OCI-LY3 (cell line): Measurements from ENCODE around the gene CCDC152.

Experiments
- H2AFZ ChIP-seq: fragments of 200-600, 300-600 bp; shearing (Covaris generic); 2 replicates; pipeline ENCODE4 v1.6.0; 2014; ENCODE audit warnings: antibody characterized with exemption, low read depth, low read length
- H3K27ac ChIP-seq: fragments of 200-600, 300-600 bp; sonication (generic); 2 replicates; pipeline ENCODE4 v1.5.1; 2014; ENCODE audit warnings: mild to moderate bottlenecking, low read length, moderate library complexity, mixed read lengths
- H3K27me3 ChIP-seq: fragments of 200-600, 300-600 bp; sonication (generic); 2 replicates; pipeline ENCODE4 v1.6.1; 2014; ENCODE audit warnings: low read depth, low read length, mixed read lengths
- H3K36me3 ChIP-seq: fragments of 200-600, 300-600 bp; sonication (generic); replicated peaks from 2 replicates; pipeline ENCODE3; 2014; ENCODE audit warnings: low read depth, low read length, mixed read lengths
- H3K4me1 ChIP-seq: fragments of 300-600, 200-600 bp; sonication (generic); 2 replicates; pipeline ENCODE4 v1.6.1; 2014; ENCODE audit warnings: low read length, mixed read lengths
- H3K4me2 ChIP-seq: fragments of 200-600, 300-600 bp; sonication (generic); 2 replicates; pipeline ENCODE4 v1.6.1; 2014; ENCODE audit warnings: low read length, mixed read lengths
- H3K4me3 ChIP-seq: fragments of 300-600, 200-600 bp; sonication (generic); 2 replicates; pipeline ENCODE4 v1.5.1; 2014; ENCODE audit warnings: antibody characterized with exemption, mild to moderate bottlenecking, low read length, moderate library complexity
- H3K79me2 ChIP-seq: fragments of 300-600, 200-600 bp; shearing (Covaris generic); 2 replicates; pipeline ENCODE4 v1.6.1; 2014; ENCODE audit warnings: mild to moderate bottlenecking, low read length, mixed read lengths
- H3K9ac ChIP-seq: fragments of 300-600, 200-600 bp; shearing (Covaris generic); 2 replicates; pipeline ENCODE4 v1.6.0; 2014; ENCODE audit warnings: mild to moderate bottlenecking, low read length, moderate library complexity
- H3K9me3 ChIP-seq: fragments of 200-600, 300-600 bp; shearing (Covaris generic); 2 replicates; pipeline ENCODE4 v1.6.1; 2014; ENCODE audit warnings: low read length, mixed read lengths; ENCODE audit not compliant: insufficient read depth
- H4K20me1 ChIP-seq: fragments of 200-600, 300-600 bp; sonication (generic); 2 replicates; pipeline ENCODE4 v1.6.1; 2016; ENCODE audit warnings: low read length, mixed read lengths; ENCODE audit not compliant: insufficient read depth
- EZH2phosphoT487 ChIP-seq: fragments of 200-600 bp; shearing (Covaris generic); IDR thresholded peaks from 2 replicates; pipeline ENCODE4 v1.6.1; 2018; ENCODE audit warnings: antibody characterized with exemption, mixed run types, low read depth
- TF ChIP-seq, protein P1 (sequence below): fragments of 200-600, 300-600 bp; sonication (generic); IDR thresholded peaks from 2 replicates; pipeline ENCODE4 v1.5.1; 2014; ENCODE audit warnings: antibody characterized with exemption, low read length, low read depth

The CCDC152 gene

DNA sequence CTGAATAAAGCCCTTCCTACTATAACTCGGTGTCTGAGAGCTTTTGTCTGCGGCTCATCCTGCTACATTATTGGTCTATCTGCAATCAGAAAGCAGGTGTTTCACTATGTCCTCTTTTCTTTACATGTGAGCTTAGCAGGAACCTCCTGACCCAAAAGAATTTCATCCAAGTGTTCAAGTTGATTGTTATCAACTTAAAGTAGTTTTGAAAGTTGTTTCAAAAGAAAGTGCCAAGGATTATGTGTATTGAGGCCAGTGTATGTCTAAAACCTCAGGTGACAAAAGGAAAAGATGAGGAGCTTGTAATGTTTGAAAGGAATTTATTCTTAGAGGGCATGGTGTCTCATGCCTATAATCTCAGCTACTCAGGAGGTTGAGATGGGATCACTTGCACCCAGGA is 63.1 kb downstream of the CCDC152 start:
- Histone ChIP-seq H3K27ac (no peak overlapping the region), H3K4me2 (no peak overlapping the region), H3K9me3 (no peaks in the 10 kb centered on the region), H3K79me2 (no peaks in the 10 kb centered on the region), H3K9ac (no peak overlapping the region), H3K27me3 (no peaks in the 10 kb centered on the region), H3K4me3 (no peak overlapping the region), H4K20me1 (no peaks in the 10 kb centered on the region), H2AFZ (no peak overlapping the region), H3K36me3 (no peaks in the 10 kb centered on the region), H3K4me1 (no peaks in the 10 kb centered on the region)
- TF ChIP-seq EZH2phosphoT487: no peak
- TF ChIP-seq, protein P1, sequence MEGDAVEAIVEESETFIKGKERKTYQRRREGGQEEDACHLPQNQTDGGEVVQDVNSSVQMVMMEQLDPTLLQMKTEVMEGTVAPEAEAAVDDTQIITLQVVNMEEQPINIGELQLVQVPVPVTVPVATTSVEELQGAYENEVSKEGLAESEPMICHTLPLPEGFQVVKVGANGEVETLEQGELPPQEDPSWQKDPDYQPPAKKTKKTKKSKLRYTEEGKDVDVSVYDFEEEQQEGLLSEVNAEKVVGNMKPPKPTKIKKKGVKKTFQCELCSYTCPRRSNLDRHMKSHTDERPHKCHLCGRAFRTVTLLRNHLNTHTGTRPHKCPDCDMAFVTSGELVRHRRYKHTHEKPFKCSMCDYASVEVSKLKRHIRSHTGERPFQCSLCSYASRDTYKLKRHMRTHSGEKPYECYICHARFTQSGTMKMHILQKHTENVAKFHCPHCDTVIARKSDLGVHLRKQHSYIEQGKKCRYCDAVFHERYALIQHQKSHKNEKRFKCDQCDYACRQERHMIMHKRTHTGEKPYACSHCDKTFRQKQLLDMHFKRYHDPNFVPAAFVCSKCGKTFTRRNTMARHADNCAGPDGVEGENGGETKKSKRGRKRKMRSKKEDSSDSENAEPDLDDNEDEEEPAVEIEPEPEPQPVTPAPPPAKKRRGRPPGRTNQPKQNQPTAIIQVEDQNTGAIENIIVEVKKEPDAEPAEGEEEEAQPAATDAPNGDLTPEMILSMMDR: no peak

DNA sequence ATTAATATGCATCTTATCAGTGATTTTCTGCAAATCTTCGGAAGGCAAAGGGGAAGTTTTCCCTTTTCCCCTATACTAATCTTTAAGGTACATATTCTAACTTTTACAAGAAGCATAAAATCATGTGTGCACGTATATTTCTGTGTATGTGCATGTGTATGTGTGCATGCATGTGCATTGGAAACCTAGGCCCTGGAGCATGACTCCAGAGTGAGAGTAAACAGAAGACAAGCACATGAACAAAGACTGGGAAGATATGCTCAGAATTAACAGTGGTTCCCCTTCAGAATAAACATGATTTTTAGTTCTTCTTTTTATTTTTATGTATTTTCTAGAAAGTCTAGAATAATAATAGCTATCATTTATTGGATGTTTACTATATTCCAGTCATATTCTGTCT is 65.9 kb downstream of the CCDC152 start:
- H3K4me1 ChIP-seq: no peaks in the 10 kb centered on the region
- no peak overlapping the region for H3K4me3 ChIP-seq
- H3K9ac ChIP-seq: no peak overlapping the region
- no peaks in the 10 kb centered on the region for H3K27me3 ChIP-seq
- H3K36me3 ChIP-seq: no peaks in the 10 kb centered on the region
- no peaks in the 10 kb centered on the region for H4K20me1 ChIP-seq
- H3K9me3 ChIP-seq: no peaks in the 10 kb centered on the region
- H3K79me2 ChIP-seq: no peaks in the 10 kb centered on the region
- no peak for TF ChIP-seq EZH2phosphoT487
- TF ChIP-seq, protein P1: no peak
- no peak overlapping the region for H3K4me2 ChIP-seq
- no peak overlapping the region for H3K27ac ChIP-seq
- H2AFZ ChIP-seq: no peak overlapping the region

DNA sequence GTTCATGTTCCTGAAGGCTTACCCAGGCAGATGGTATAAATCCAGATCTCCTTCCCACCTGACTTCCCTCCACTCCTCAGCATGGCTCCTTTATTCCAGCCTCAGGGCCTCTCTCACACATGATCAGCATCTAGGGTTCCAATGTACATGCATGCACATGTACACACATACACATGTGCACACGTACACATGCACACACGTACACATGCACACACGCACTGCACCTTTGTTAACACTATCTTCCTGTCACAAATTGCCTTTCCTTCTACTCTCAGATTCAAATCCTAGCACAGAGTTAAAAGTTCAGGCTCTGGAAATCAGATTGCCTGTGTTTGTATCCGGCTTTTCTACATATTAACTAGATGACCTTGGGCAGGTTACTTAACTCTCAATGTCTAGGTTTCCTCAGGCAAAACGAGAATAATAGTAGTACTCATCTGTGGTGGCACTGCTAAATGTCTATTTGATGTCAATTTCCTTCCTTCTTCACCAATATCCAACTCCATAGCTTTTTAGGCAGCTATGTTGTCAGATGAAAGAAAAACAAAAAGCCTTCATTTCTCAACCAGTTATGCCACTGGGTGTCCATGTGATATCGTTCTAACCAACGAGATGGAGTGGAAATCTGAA is 67.8 kb downstream of the CCDC152 start:
- H3K27ac ChIP-seq: no peak overlapping the region
- no peaks in the 10 kb centered on the region for H4K20me1 ChIP-seq
- no peak overlapping the region for H3K9ac ChIP-seq
- H3K9me3 ChIP-seq: no peaks in the 10 kb centered on the region
- H3K4me3 ChIP-seq: no peak overlapping the region
- no peak overlapping the region for H3K4me2 ChIP-seq
- H3K27me3 ChIP-seq: no peaks in the 10 kb centered on the region
- H2AFZ ChIP-seq: no peak overlapping the region
- no peaks in the 10 kb centered on the region for H3K36me3 ChIP-seq
- no peaks in the 10 kb centered on the region for H3K79me2 ChIP-seq
- no peaks in the 10 kb centered on the region for H3K4me1 ChIP-seq
- TF ChIP-seq EZH2phosphoT487: no peak

DNA sequence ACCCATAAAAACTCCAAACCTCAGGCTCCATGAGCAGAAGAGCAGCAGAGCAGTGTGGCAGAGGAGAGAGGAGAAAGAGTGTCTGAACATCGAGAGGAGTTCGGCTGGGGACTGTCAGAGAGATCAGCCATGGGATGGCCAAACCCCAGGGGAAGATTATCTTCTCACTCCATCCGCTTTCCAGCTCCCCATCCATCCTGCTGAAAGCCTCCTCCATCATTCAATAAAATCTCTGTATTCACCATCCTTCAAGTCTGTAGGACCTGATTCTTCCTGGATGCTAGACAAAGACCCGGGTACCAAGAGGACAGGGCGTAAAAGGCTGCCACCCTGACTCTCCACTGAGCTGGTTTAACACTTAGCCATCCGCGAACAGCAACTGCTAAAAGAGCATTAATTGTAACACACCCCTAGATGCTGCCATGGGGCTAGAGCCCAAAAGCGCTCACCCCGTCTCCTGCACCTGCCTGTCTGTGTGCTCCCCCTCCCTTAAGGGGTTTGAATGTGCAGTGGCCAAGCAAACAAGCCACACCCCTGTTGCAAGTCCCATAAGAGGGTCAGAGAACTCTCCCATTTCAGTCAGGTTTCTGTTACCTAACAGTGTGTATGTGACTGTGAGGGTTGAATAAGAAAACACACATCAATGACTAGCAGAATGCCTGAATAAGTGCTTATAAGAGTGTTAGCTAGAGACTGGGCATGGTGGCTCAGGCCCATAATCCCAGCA is 69.0 kb downstream of the CCDC152 start:
- Histone ChIP-seq H3K4me2 (no peak overlapping the region), H3K9ac (no peak overlapping the region)
- no peak for TF ChIP-seq EZH2phosphoT487
- TF ChIP-seq, protein P1: no peak

More for the DNA sequence above, 69.0 kb downstream of the CCDC152 start:
- no peaks in the 10 kb centered on the region for H4K20me1 ChIP-seq
- H2AFZ ChIP-seq: no peak overlapping the region
- H3K27ac ChIP-seq: no peak overlapping the region
- H3K36me3 ChIP-seq: no peaks in the 10 kb centered on the region
- no peaks in the 10 kb centered on the region for H3K9me3 ChIP-seq
- H3K4me3 ChIP-seq: no peak overlapping the region
- H3K79me2 ChIP-seq: no peaks in the 10 kb centered on the region
- no peaks in the 10 kb centered on the region for H3K4me1 ChIP-seq
- no peaks in the 10 kb centered on the region for H3K27me3 ChIP-seq
